Subcutaneous abdominal adipose tissue (tissue), 5 donors: ENCODE measurements around the gene MYO1E.
A peak's percentile ranks its signal among the peaks of the same experiment; 100 is the strongest.
"Not testable (repeated sequence)": the region's sequence is repeated elsewhere in the genome, so short reads cannot be mapped to it uniquely, and the experiment has no call there.

Source experiments
- H3K27ac ChIP-seq: one replicate; pipeline ENCODE4 v1.7.0; 2013; ENCODE audit warnings: low read depth, mild to moderate bottlenecking, inconsistent platforms, low read length, moderate library complexity
- H3K27me3 ChIP-seq, 5 donors: one replicate each; pipeline ENCODE4 v1.7.0; 2013; ENCODE audit warnings: low read length in 5 of 5, inconsistent platforms in 1 of 5; ENCODE audit not compliant: control insufficient read depth in 5 of 5, insufficient read depth in 4 of 5
- H3K36me3 ChIP-seq, 5 donors: one replicate each; pipeline ENCODE4 v1.7.0; 2013; ENCODE audit warnings: low read length in 5 of 5; ENCODE audit not compliant: control insufficient read depth in 5 of 5, insufficient read depth in 5 of 5
- H3K4me1 ChIP-seq, 5 donors: one replicate each; pipeline ENCODE4 v1.7.0; 2013; ENCODE audit warnings: low read length in 5 of 5, mild to moderate bottlenecking in 3 of 5, moderate library complexity in 1 of 5; ENCODE audit not compliant: control insufficient read depth in 5 of 5, insufficient read depth in 5 of 5
- H3K4me3 ChIP-seq, 5 donors: one replicate each; pipeline ENCODE4 v1.7.0; 2013; ENCODE audit warnings: low read length in 5 of 5, low read depth in 1 of 5
- H3K9ac ChIP-seq, 5 donors: one replicate each; pipeline ENCODE4 v1.7.0; 2013; ENCODE audit warnings: low read length in 5 of 5, mild to moderate bottlenecking in 4 of 5, moderate library complexity in 3 of 5
- H3K9me3 ChIP-seq, 5 donors: one replicate each; pipeline ENCODE4 v1.7.0; 2013; ENCODE audit warnings: low read length in 5 of 5; ENCODE audit not compliant: control insufficient read depth in 5 of 5
- donor health status: healthy.
- donor health status: healthy.
- donor health status: healthy.
- donor health status: healthy.
- donor health status: healthy.

The MYO1E gene

DNA sequence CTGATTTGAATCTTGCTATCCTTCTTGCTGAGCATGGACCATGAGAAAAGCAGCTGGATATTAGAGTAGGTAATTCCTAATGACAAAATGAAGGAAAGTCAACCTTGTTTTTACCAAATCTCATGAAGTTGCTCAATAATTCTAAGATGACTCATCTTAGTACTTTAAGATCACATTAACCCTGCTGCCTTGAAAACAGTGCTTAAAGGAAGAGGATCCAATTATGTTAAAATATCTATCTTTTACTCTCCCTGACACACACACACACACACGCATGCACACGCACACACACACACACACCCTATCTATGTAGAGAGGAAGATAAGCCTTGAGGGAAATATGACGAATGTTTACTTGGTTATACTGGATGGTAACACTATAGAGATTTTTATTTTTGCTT lies 16.0 kb upstream of the MYO1E start:
- H3K4me1 ChIP-seq: peaks cover 0 to 8% (median 4%) of the 10 kb centered on the region in 5 donors
- H3K36me3 ChIP-seq: no peaks in the 10 kb centered on the region
- H3K27ac ChIP-seq: no peak overlapping the region
- H3K9me3 ChIP-seq: no peaks in the 10 kb centered on the region
- H3K27me3 ChIP-seq: no peaks in the 10 kb centered on the region
- H3K9ac ChIP-seq: no peak overlapping the region
- no peak overlapping the region for H3K4me3 ChIP-seq

DNA sequence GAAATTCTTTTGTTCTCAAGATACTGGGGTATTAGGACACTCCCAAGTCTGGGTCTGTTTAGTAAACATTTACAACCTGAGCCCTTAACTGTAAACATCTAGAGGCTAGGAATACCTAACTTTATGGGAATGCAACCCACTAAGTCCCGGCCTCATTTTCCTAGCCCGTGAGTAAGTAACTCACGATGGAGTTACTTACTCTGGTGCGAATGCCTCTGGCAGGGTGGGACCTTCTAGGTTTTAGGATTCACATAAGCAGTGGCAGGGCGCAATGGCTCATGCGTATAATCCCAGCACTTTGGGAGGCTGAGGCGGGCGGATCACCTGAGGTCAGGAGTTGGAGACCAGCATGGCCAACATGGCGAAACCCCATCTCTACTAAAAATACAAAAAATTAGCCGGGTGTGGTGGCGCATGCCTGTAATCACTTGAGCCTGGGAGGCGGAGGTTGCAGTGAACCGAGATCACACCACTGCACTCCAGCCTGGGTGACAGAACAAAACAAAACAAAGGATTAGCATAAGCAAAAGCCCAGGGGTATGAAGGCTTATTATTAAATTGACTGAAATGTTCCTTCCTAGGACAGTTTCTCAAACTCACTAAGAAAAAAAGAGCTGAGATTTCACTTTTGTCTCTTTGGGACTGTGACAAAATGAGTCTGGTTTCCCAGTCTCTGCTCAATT lies 14.7 kb upstream of the MYO1E start:
- not testable (repeated sequence) for H3K27me3 ChIP-seq, H3K36me3 ChIP-seq, H3K9me3 ChIP-seq, H3K9ac ChIP-seq, H3K27ac ChIP-seq, H3K4me1 ChIP-seq, H3K4me3 ChIP-seq

DNA sequence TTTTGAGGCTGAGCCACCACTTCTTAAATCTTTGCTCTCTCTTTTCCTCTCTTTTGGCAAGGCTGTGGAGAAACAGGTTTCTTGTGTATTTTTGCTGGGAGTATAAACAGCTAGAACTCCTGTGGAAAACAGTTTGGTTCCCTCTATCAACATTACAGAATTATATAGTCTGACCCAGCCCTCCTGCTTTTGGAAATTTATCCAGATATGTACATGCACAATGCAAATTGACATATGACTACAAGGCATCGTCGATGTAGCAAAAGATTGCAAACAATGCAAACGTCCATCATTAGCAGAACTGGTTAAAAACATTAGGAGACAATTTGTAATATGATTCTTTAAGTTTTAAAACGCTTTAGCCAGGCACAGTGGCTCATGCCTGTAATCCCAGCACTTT lies 12.5 kb upstream of the MYO1E start:
- Histone ChIP-seq H3K4me3 (no peak overlapping the region), H3K9me3 (no peaks in the 10 kb centered on the region), H3K36me3 (no peaks in the 10 kb centered on the region), H3K9ac (no peak overlapping the region), H3K27ac (no peak overlapping the region), H3K4me1 (peaks cover 0 to 8% (median 2%) of the 10 kb centered on the region in 5 donors), H3K27me3 (no peaks in the 10 kb centered on the region)

DNA sequence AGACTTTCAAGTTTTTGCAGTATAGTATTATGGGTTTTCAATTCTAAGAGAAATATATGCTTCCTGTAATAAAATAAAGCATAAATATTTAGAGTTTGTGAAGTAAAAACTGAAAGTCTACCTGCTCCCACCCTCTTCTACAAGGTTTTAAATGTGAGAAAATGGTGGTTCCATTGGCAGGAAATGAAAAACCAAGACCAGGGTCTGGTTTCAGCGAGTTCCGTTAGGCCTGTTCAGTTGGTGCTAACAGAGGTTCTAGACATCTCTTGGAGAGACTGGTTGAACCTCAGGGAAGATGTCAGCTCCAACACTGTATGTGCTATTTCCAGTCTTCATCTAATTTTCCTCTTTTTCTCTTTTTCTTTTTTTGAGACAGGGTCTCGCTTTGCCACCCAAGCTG lies 11.8 kb upstream of the MYO1E start:
- Histone ChIP-seq H3K9me3 (no peaks in the 10 kb centered on the region), H3K4me3 (no peak overlapping the region), H3K27me3 (no peaks in the 10 kb centered on the region), H3K9ac (no peak overlapping the region), H3K36me3 (no peaks in the 10 kb centered on the region), H3K4me1 (peaks cover 0 to 8% (median 2%) of the 10 kb centered on the region in 5 donors), H3K27ac (no peak overlapping the region)

DNA sequence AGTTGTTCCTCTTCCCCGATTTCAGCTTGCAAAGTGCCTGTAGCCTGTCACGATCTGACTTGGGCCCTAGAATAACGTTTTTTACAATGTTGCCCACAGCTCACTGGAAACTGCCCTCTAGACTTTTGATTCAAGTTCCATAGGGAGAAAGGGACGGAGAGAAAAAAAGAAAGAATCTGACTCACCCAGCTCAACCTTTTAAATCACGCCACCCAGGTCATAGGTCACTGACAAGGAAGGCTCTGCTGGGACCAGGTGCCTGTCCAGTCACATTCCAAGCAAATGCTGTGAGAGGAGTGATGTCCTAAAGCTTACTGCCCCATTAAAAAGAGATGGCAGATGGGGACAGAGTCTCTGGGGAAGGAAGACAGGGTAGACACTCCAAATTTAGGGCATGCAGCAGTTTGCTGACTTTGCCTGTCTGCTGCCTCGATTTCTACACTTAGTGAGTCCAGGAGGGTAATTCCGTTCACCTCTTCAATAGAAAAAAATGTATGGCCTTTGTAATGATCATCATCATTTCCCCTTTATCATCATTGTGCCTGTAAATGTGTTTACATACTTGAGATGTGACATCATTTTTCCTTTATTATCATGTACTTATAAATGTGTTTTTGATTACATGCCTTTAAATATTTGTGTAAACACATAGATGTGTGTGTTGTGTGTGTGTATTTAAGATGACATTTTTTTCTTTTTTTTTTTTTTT lies 8.4 kb upstream of the MYO1E start:
- Histone ChIP-seq H3K9me3 (no peaks in the 10 kb centered on the region), H3K4me3 (no peak overlapping the region), H3K27me3 (no peaks in the 10 kb centered on the region), H3K27ac (no peak overlapping the region), H3K36me3 (no peaks in the 10 kb centered on the region), H3K4me1 (no peaks in the 10 kb centered on the region), H3K9ac (no peak overlapping the region)

DNA sequence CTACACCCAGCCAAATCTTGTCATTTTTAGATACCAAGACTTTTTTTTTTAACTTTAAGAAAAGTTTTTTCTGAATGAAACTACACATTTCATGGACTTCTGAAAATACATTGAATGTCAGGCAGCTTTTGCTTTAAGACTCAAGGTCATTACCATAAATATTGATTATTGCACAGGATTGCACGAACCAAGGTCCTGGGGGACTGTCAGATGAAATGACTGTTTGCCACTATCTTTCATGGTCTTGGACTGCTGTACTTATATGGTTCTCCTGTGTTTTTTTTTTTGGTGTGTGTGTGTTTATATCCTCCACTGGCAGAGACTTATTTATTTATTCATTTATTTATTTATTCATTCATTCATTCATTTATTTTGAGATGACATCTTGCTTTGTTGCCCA lies 6.9 kb upstream of the MYO1E start:
- no peak overlapping the region for H3K4me3 ChIP-seq
- no peaks in the 10 kb centered on the region for H3K4me1 ChIP-seq
- no peaks in the 10 kb centered on the region for H3K27me3 ChIP-seq
- H3K9ac ChIP-seq: no peak overlapping the region
- no peaks in the 10 kb centered on the region for H3K36me3 ChIP-seq
- H3K9me3 ChIP-seq: no peaks in the 10 kb centered on the region
- H3K27ac ChIP-seq: no peak overlapping the region

DNA sequence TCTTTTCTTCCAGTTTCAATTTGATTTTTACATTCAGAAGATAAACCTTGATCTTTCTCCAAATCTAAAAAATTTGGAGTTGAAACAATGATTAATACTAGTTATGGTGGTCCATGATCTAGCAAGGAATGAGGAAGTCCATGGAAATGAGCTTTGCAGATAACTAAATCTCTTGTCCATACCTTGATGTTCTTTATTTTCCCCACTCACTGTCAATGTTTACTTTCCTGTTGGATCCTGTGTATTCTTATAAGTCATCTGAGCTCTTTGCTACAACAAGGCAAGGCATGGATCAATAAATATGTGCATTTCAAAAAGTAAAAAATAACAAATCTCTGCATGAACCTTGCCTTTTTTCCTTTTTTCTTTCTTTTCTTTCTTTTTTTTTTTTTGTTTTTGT lies 6.2 kb upstream of the MYO1E start:
- H3K4me3 ChIP-seq: no peak overlapping the region
- no peak overlapping the region for H3K9ac ChIP-seq

DNA sequence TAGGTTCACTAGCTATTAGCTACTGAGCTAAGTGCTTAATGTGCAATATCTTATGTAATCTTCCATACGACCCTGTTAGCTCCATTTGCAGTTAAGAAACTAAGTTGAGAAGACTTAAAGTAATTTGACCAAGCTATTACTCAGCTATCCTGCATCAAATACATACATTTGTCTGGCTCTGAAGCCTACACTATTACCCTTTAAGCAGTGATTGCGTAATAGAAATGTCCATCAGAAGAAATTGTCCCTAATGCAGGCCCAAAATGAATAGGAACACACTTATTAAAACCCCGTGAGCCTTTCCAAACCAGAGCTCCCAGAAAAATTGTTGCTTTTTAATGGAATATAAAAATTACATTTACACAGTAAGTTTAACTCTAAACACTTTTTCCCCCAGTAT lies 5.3 kb upstream of the MYO1E start:
- peaks cover 0 to 6% (median 3%) of the 10 kb centered on the region in 5 donors for H3K4me1 ChIP-seq
- H3K36me3 ChIP-seq: no peaks in the 10 kb centered on the region
- H3K27me3 ChIP-seq: no peaks in the 10 kb centered on the region
- H3K9ac ChIP-seq: no peak overlapping the region
- H3K9me3 ChIP-seq: no peaks in the 10 kb centered on the region
- no peak overlapping the region for H3K27ac ChIP-seq
- no peak overlapping the region for H3K4me3 ChIP-seq

More for the DNA sequence above, 6.2 kb upstream of the MYO1E start:
- Histone ChIP-seq H3K4me1 (no peaks in the 10 kb centered on the region), H3K27me3 (no peaks in the 10 kb centered on the region), H3K9me3 (no peaks in the 10 kb centered on the region), H3K36me3 (no peaks in the 10 kb centered on the region), H3K27ac (no peak overlapping the region)

DNA sequence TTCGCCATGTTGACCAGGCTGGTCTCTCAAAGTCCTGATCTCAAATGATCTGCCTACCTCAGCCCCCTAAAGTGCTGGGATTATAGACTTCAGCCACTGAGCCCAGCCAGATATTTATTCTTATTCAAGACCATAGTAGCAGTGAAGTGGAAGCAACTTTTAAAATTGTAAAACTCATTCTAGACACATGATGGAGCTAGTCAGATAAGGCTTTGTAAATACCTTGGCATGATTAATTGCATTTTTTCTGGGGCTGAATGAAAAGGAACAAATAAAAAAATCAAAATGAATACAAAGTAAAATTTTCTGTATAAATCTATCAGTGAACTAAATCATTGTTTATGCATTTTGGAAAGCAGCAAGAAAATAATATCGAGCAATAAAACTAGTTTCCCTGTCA lies 4.1 kb upstream of the MYO1E start:
- no peak overlapping the region for H3K4me3 ChIP-seq
- no peaks in the 10 kb centered on the region for H3K9me3 ChIP-seq
- H3K27ac ChIP-seq: no peak overlapping the region
- H3K36me3 ChIP-seq: no peaks in the 10 kb centered on the region
- H3K9ac ChIP-seq: no peak overlapping the region
- H3K4me1 ChIP-seq: peaks cover 0 to 10% (median 6%) of the 10 kb centered on the region in 5 donors
- no peaks in the 10 kb centered on the region for H3K27me3 ChIP-seq

DNA sequence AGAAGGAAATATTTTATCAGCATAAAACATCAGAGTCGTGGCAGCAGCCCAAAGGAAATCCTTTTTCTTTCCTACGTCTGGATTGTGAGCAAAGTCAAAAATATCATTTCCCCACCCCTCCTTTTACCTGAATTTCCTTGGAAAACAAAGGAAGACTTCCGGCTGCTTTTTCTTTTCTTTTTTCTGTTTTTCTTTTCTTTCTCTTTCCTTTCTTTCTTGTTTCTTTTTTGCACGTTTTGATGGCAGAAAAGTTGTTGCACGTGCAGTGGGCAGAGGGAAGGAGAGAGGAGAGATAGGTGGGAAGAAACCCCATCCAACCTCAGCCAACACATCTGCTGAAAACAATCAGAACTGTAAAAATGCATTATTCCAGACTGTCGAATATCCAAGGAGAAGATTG lies 544 bp upstream of the MYO1E start:
- Histone ChIP-seq H3K27me3 (no peaks in the 10 kb centered on the region), H3K36me3 (no peaks in the 10 kb centered on the region), H3K4me1 (peaks cover 0 to 26% (median 9%) of the 10 kb centered on the region in 5 donors), H3K27ac (peak overlapping the region; percentile 84), H3K4me3 (peak overlapping the region; percentile 67 to 97 (median 95)), H3K9ac (peak overlapping the region; percentile 60 to 84 (median 76)), H3K9me3 (no peaks in the 10 kb centered on the region)
